GM18951 (cell line): ENCODE data around the gene UNC93B1.

Experiments
- POLR2A ChIP-seq: IDR thresholded peaks from 4 replicates; pipeline ENCODE4 v1.6.1; 2011; ENCODE audit warnings: mild to moderate bottlenecking; ENCODE audit not compliant: insufficient read length, insufficient read depth; ENCODE audit errors: extremely low read depth
- in situ Hi-C: fragments of 300-500 bp; cut with MboI; formaldehyde crosslinking; loops from one replicate; pipeline ENCODE4 v1.12.0; 2022; ENCODE audit warnings: low sequenced_read_pairs, mixed read lengths, inconsistent platforms; ENCODE audit not compliant: unreplicated experiment

UNC93B1 gene, protein sequence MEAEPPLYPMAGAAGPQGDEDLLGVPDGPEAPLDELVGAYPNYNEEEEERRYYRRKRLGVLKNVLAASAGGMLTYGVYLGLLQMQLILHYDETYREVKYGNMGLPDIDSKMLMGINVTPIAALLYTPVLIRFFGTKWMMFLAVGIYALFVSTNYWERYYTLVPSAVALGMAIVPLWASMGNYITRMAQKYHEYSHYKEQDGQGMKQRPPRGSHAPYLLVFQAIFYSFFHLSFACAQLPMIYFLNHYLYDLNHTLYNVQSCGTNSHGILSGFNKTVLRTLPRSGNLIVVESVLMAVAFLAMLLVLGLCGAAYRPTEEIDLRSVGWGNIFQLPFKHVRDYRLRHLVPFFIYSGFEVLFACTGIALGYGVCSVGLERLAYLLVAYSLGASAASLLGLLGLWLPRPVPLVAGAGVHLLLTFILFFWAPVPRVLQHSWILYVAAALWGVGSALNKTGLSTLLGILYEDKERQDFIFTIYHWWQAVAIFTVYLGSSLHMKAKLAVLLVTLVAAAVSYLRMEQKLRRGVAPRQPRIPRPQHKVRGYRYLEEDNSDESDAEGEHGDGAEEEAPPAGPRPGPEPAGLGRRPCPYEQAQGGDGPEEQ

DNA sequence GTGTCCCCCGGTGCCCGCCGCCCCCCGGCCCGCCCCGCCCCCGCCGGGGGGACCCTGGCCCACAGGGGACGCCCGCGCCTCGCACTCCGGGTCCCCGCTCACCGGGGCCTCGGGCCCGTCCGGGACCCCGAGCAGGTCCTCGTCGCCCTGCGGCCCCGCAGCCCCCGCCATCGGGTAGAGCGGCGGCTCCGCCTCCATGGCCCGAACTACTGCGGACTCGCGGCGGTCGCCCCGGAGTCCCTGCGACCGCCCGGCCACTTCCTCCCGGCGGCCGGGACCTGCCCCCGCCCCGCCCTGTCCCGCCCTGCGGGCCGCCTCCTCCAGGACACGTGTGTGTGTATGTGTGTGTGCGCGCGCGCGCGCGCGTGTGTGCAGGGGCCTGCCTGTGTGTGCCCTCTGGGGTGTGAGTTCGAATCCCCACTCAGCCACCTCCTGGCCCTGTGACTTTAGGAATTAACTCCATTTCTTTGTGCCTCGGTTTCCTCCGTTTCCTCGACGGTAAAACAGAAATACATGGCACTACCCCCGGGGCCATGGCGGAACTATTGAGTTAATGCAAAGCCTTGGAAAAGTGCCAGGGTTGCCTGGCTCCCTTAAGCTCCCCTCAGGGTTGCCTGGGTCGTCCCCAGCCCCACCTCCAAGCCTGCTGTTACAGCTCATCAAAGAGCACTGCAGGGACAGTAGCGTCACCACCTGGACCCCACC is at the start of gene UNC93B1:
Gene UNC93B1 (minus strand): TSS at position 252 of the 705 bp plus-strand sequence. CDS start 54 bp downstream, at position 198.
- peak; percentile 87 for TF ChIP-seq POLR2A
- in situ Hi-C loops = no loop called here

DNA sequence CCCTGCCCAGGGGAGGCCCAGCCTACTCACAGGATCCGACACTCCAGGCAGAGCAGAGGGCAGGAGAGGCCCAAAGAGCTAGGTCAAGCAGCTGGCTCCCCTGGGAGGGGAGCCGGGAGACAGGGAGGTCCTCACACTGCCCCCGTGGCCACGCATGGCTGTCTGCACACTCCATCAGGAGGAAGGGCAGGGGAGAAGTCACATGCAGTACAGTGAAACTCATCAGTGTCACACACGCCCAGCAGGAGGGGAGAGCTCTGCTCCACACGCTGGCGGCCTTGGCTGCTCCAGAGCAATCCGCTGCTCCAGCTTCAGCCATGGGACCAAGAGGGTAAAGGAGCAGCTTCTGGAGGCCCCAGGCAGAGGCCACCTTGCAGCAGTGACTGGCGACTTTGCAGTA is 49.2 kb upstream of the UNC93B1 start:
- in situ Hi-C loops = no loop called here
- no peak for TF ChIP-seq POLR2A

DNA sequence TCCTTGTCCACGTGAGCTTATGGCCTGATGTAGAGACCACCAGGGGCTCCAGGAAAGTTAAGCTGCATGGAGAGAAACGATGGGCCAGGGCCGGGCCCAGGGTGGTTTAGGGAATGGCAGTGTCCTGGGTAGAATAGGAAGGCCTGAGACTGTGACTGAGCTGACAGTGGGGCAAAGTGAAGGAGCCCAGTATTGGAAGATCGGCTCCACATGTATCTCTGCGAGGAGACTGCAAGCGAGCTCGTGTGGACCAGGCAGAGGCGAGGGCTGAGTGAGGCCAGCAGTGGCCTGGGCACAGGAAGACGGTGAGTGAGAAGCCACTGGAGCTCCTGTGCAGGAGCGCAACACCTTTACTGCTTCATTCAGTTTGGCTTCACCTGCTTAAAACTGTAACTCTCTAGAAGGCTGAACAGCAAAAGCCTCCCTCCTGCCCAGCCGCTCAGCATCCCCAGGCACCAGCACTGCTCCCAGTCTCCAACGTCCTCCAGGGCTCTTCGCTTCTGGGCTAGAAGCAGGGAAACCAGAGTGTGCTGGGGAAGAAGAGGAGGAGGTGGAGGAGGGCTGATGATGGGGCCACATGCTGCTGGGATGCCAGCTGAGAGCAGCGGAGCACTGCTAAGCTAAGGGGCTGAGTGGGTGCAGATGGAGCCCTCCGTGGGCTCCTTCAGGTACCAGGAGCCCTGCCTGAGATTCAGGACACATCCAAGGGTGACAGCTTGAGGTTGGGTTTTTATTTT is 48.4 kb upstream of the UNC93B1 start:
- in situ Hi-C loops = no loop called here
- TF ChIP-seq POLR2A = no peak

DNA sequence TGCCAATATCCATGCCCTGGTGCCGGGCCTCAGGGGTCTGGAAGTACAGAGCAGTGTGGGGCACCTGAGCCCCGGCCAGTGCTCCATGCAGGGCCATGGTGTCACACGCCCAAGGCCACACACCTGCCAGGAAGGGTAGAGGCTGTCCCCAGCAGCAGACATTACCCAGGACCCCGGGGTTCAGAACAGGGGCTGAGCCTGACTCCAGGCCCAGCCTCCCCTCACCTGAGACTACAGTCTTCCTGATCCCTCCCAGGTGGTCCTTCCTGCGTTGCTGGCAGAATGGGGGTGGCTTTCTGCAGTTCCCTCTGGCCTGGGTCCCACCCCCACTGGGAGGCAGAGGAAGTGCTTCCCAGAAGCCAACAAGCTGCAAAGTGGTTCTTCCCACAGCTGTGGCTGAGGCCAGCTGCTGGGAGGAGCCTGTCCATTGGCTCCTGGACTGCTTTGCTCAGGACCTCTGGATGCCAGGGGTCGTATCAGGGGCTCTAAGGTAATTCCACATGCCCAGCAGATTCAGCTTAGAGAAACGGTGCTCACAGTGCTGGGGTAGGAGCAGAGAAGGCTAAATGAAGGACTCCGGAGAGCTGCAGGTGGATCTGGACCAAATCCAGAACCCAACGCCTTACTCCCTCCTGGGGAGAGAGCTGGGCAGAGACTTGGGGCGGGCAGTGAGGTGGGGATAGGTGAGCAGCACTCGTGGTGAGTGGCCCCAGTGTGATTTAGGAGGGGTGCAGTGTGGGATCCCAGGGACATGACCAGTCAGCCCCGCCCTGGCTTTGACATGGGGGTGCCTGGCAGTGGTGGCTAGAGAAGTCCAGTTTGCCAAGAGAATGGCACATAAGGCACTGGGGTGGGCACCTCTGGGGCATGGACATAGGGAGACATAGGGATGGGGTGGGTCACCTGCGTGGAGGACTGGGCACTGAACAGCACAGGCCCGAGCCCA is 47.6 kb upstream of the UNC93B1 start:
- TF ChIP-seq POLR2A = peak; percentile 3
- in situ Hi-C loops = no loop called here

DNA sequence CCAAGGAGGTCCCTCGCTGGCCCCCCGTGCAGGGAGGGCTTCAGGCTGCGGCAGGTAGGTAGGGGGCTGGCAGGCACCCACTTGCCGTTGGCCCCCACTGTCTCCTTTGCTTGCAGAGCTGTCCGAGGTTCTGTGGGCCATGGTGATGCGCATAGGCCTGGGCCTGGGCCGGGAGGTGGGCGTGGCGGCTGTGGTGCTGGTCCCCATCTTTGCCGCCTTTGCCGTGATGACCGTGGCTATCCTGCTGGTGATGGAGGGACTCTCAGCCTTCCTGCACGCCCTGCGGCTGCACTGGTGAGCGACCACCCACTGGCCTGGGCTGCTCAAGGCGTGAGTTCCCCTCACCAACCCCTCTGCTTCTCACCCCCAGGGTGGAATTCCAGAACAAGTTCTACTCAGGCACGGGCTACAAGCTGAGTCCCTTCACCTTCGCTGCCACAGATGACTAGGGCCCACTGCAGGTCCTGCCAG is 46.5 kb upstream of the UNC93B1 start:
- TF ChIP-seq POLR2A = no peak
- in situ Hi-C loops = no loop called here

DNA sequence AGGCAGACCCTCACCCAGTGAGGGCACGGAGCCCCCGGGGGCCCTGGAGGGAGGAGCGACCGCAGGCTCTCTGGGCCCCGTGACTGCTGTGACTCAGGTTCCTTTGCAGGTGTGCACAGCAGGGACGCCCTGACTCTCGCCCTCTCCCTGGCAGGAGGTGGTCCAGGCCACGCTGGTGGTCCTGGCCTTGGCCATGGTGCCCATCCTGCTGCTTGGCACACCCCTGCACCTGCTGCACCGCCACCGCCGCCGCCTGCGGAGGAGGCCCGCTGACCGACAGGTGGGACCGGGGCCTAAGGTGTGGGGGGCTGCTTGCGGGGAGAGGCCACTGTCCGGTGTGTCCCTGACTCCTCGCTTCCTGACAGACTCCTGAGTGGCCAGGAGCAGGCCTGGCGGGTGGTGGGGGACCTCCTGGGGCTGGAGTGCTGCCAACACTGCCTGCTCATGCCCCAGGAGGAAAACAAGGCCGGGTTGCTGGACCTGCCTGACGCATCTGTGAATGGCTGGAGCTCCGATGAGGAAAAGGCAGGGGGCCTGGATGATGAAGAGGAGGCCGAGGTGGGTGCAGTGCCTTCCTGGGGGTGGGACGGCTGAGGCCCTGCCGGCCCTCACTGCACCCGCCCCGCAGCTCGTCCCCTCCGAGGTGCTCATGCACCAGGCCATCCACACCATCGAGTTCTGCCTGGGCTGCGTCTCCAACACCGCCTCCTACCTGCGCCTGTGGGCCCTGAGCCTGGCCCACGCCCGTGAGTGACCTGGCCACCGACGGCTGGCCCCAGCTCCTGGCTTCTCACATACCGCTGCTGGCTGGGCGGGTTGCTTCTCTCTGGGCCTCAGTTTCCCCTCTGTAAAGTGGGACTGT is 45.8 kb upstream of the UNC93B1 start:
- in situ Hi-C loops = no loop called here

DNA sequence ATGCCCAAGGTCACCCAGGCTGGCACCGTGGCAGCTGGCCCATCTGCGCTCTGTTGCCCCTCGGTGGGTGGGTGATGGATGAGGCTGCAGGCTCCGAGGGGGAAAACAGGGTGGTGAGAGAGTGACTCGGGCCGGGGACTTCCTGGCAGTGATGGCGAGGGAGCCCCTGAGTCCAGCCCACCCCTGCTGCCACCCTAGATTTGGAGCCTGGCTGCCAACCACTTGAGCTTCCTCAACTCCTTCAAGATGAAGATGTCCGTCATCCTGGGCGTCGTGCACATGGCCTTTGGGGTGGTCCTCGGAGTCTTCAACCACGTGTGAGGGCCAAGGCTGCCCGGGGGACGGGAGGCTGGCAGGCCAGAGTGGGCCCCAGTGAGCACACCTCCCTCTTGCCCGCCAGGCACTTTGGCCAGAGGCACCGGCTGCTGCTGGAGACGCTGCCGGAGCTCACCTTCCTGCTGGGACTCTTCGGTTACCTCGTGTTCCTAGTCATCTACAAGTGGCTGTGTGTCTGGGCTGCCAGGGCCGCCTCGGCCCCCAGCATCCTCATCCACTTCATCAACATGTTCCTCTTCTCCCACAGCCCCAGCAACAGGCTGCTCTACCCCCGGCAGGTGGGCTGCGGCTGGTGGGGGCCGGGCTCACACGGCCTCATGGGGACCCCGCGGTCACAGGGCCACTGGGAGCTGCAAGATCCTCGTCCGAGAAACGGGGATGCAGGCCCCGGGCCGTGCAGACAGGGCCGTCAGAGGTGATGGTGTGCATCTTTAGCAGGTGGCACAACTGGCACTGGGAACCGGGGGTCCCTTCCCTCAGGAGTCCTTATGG is 45.0 kb upstream of the UNC93B1 start:
- in situ Hi-C loops = no loop called here
- TF ChIP-seq POLR2A = no peak

More for the DNA sequence above, 45.8 kb upstream of the UNC93B1 start:
- TF ChIP-seq POLR2A = peak; percentile 30

DNA sequence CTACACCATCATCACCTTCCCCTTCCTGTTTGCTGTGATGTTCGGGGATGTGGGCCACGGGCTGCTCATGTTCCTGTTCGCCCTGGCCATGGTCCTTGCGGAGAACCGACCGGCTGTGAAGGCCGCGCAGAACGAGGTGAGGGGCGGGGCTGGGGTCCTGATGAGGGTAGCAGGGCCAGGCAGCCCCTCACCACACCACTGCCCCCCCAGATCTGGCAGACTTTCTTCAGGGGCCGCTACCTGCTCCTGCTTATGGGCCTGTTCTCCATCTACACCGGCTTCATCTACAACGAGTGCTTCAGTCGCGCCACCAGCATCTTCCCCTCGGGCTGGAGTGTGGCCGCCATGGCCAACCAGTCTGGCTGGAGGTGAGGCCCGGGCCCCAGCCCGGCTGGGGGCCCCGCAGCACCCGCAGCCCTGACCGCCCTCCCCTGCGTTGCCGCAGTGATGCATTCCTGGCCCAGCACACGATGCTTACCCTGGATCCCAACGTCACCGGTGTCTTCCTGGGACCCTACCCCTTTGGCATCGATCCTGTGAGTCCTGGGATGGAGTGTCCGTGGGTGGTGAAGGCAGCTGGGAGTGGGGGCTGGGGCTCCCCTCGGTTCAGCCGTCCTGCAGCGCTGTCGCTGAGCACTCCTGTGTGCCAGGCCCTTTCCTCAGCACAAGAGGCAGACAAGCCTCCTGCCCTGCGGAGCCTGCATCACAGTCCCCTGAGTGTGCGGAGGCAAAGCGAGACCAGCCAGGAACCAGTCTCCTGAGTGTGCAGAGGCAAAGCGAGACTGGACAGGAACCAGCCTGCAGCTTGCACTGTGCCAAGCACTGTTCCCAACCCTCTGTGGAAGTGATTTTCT is 43.8 kb upstream of the UNC93B1 start:
- no peak for TF ChIP-seq POLR2A

DNA sequence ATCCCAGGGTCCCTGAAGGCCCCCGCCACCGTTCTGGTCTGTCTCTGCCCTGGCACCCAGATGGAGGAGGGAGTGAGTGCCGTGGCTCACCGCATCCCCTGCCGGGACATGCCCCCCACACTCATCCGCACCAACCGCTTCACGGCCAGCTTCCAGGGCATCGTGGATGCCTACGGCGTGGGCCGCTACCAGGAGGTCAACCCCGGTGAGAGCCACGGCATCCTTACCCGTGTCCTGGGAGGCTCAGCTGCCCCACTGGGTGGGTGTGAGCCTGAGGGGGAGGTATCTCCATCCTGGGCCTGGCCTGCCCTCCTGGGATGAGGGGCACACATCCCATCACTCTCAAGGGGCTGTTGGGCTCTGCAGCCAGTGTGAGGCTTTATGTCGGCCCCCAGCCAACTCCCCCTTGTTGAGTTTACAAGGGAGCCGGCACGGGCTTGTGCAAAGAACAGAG is 41.0 kb upstream of the UNC93B1 start:
- TF ChIP-seq POLR2A = no peak
- in situ Hi-C loops = no loop called here

More for the DNA sequence above, 43.8 kb upstream of the UNC93B1 start:
- in situ Hi-C loops = no loop called here
